PC-9 (cell line): ENCODE data around the gene LMO4. TPM values are rescaled to one million over a fixed set of nuclear protein-coding genes. Genes with fewer than 3 reads are reported as not detected.

ENCODE experiments used
- BruUV-seq: library from RNA; stranded (reverse); fragments of 400-500 nt; replicated peaks from 2 replicates; lab custom pipeline; 2021; lab: Mats Ljungman, UMichigan
- CTCF ChIA-PET: fragments of 300-600 bp; sonication (Branson Sonifier 250); formaldehyde crosslinking; loops from one replicate; lab custom pipeline; 2022; ENCODE audit warnings: antibody characterized with exemption; lab: Charles Lee
- POLR2A ChIA-PET: fragments of 300-600 bp; sonication (Branson Sonifier 250); formaldehyde crosslinking; loops from one replicate; lab custom pipeline; 2022; ENCODE audit warnings: antibody characterized with exemption; ENCODE audit not compliant: unreplicated experiment; lab: Charles Lee
- DNase-seq, 2 experiments: peaks; one replicate each; pipeline versions ENCODE4 v3.0.0 to v3.0.0-alpha.2; 2015 to 2022; ENCODE audit warnings: mixed read lengths in 1 of 2
- H2AFZ ChIP-seq: fragments of 200-600 bp; sonication (generic); 2 replicates; pipeline ENCODE4 v1.8.1; 2017; ENCODE audit warnings: antibody characterized with exemption
- H3F3A ChIP-seq: fragments of 200-600 bp; sonication (generic); 2 replicates; pipeline ENCODE4 v1.8.1; 2017; ENCODE audit warnings: antibody characterized with exemption, mild to moderate bottlenecking, low read depth; ENCODE audit not compliant: insufficient read depth
- H3K27ac ChIP-seq: fragments of 200-600 bp; sonication (generic); 2 replicates; pipeline ENCODE4 v1.6.1; 2016; ENCODE audit warnings: mixed run types
- H3K27me3 ChIP-seq: fragments of 200-600 bp; sonication (generic); 2 replicates; pipeline ENCODE4 v1.6.1; 2016; ENCODE audit warnings: low read depth, mixed run types; ENCODE audit not compliant: insufficient read depth
- H3K36me3 ChIP-seq: fragments of 200-600 bp; sonication (generic); 2 replicates; pipeline ENCODE4 v1.6.1; 2016; ENCODE audit warnings: low read depth, mixed run types
- H3K4me1 ChIP-seq: fragments of 200-600 bp; sonication (generic); replicated peaks from 2 replicates; pipeline ENCODE4 v1.6.1; 2016; ENCODE audit warnings: mixed run types; ENCODE audit not compliant: insufficient read depth
- H3K4me2 ChIP-seq: fragments of 200-600 bp; sonication (generic); 2 replicates; pipeline ENCODE4 v1.6.1; 2017; ENCODE audit warnings: mixed run types
- H3K4me3 ChIP-seq: fragments of 200-600 bp; sonication (generic); 2 replicates; pipeline ENCODE4 v1.6.1; 2016; ENCODE audit warnings: mixed run types
- H3K79me2 ChIP-seq: fragments of 200-600 bp; sonication (generic); 2 replicates; pipeline ENCODE4 v1.6.1; 2017; ENCODE audit warnings: low read depth, mixed run types
- H3K9me2 ChIP-seq: fragments of 200-600 bp; sonication (generic); 2 replicates; pipeline ENCODE4 v1.8.1; 2017; ENCODE audit warnings: mild to moderate bottlenecking; ENCODE audit not compliant: insufficient read depth
- H3K9me3 ChIP-seq: fragments of 200-600 bp; sonication (generic); 2 replicates; pipeline ENCODE4 v1.8.1; 2016; ENCODE audit warnings: low read depth; ENCODE audit not compliant: insufficient read depth
- H4K20me1 ChIP-seq: fragments of 200-600 bp; sonication (generic); 2 replicates; pipeline ENCODE4 v1.8.1; 2017; ENCODE audit not compliant: insufficient read depth
- CTCF ChIP-seq: fragments of 200-600 bp; sonication (generic); conservative IDR thresholded peaks from 2 replicates; pipeline ENCODE4 v1.6.1; 2017; ENCODE audit warnings: mixed run types, antibody characterized with exemption, mild to moderate bottlenecking, moderate library complexity
- EZH2 ChIP-seq: fragments of 200-600 bp; sonication (generic); IDR thresholded peaks from 2 replicates; pipeline ENCODE4 v1.8.0; 2017; ENCODE audit warnings: antibody characterized with exemption, low read depth
- intact Hi-C: fragments of 100-400 bp; cut with micrococcal nuclease; formaldehyde crosslinking; loops from one replicate; pipeline ENCODE4 v1.10.0; 2022; ENCODE audit not compliant: unreplicated experiment
- total RNA-seq: library from RNA; stranded (reverse); gene quantifications from 2 replicates; pipeline ENCODE4 v1.2.3, GENCODE V29; 2021

The LMO4 gene
- total RNA-seq, 1 experiment from 2014 or later, result 47.7 TPM

- Histone ChIP-seq H3K4me3 (no peak overlapping the region), H3K9me2 (no peaks in the 10 kb centered on the region), H3K27ac (no peak overlapping the region), H3K27me3 (no peaks in the 10 kb centered on the region), H3K4me2 (no peak overlapping the region), H3K4me1 (peaks cover 32% of the 10 kb centered on the region), H3F3A (peaks cover 5% of the 10 kb centered on the region; the same call in 1 of the 2 replicates), H4K20me1 (peaks cover 93% of the 10 kb centered on the region), H3K36me3 (peaks cover 90% of the 10 kb centered on the region), H3K79me2 (peaks cover 85% of the 10 kb centered on the region), H3K9me3 (no peaks in the 10 kb centered on the region), H2AFZ (no peak overlapping the region)
- ChIA-PET CTCF (no interaction called here), POLR2A (interaction anchor here (0.6 kb wide), 1 partner anchor 591 kb away, joined by 3 read pairs; no protein-coding TSS in a partner anchor)
- BruUV-seq, result no TSS peak
- DNase-seq, result no peak
- intact Hi-C loops, result no loop called here
- TF ChIP-seq CTCF, result no peak
- no peak for TF ChIP-seq EZH2
Observed at GRCh38 chr1:87337606-87338005, 8.9 kb downstream of the LMO4 start.

GRCh38 chr1:87338566-87338965 lies 9.9 kb downstream of the LMO4 start:
- CTCF ChIA-PET, result no interaction called here
- peaks cover 22% of the 10 kb centered on the region for H3K4me1 ChIP-seq
- intact Hi-C loops, result no loop called here
- H3K27ac ChIP-seq, result no peak overlapping the region
- no peak overlapping the region for H2AFZ ChIP-seq
- H3K9me2 ChIP-seq, result no peaks in the 10 kb centered on the region
- no peak for DNase-seq
- H3F3A ChIP-seq, result peaks cover under 1% of the 10 kb centered on the region; the same call in 1 of the 2 replicates
- H3K36me3 ChIP-seq, result peaks cover 90% of the 10 kb centered on the region
- H3K4me3 ChIP-seq, result no peak overlapping the region
- no peak overlapping the region for H3K4me2 ChIP-seq
- H3K79me2 ChIP-seq, result peaks cover 76% of the 10 kb centered on the region
- H3K27me3 ChIP-seq, result no peaks in the 10 kb centered on the region
- POLR2A ChIA-PET, result no interaction called here
- BruUV-seq, result no TSS peak
- TF ChIP-seq EZH2 (no peak), CTCF (no peak)
- no peaks in the 10 kb centered on the region for H3K9me3 ChIP-seq
- peaks cover 93% of the 10 kb centered on the region for H4K20me1 ChIP-seq

- no peaks in the 10 kb centered on the region for H3K4me1 ChIP-seq
- H4K20me1 ChIP-seq, result peaks cover 76% of the 10 kb centered on the region
- peaks cover 5% of the 10 kb centered on the region for H3F3A ChIP-seq
- BruUV-seq, result no TSS peak
- intact Hi-C loops, result no loop called here
- ChIA-PET CTCF (no interaction called here), POLR2A (no interaction called here)
- no peaks in the 10 kb centered on the region for H3K27me3 ChIP-seq
- no peaks in the 10 kb centered on the region for H3K9me2 ChIP-seq
- no peak overlapping the region for H3K27ac ChIP-seq
- H2AFZ ChIP-seq, result no peak overlapping the region
- no peak for TF ChIP-seq CTCF
- TF ChIP-seq EZH2, result no peak
- no peak for DNase-seq
- H3K9me3 ChIP-seq, result no peaks in the 10 kb centered on the region
- no peak overlapping the region for H3K4me2 ChIP-seq
- no peak overlapping the region for H3K4me3 ChIP-seq
- peaks cover 25% of the 10 kb centered on the region for H3K79me2 ChIP-seq
- H3K36me3 ChIP-seq, result peaks cover 75% of the 10 kb centered on the region
Observed at GRCh38 chr1:87344231-87344630, 15.6 kb downstream of the LMO4 start.
